ENCODE measurements around the gene SRRM1. TPM values are rescaled to one million over a fixed set of nuclear protein-coding genes. Genes with fewer than 3 reads are reported as not detected.
"Not testable (repeated sequence)": the region's sequence is repeated elsewhere in the genome, so short reads cannot be mapped to it uniquely, and the experiment has no call there.

Gene SRRM1
- total RNA-seq, 2 experiments from 2014 or later = 183 to 191 TPM

DNA sequence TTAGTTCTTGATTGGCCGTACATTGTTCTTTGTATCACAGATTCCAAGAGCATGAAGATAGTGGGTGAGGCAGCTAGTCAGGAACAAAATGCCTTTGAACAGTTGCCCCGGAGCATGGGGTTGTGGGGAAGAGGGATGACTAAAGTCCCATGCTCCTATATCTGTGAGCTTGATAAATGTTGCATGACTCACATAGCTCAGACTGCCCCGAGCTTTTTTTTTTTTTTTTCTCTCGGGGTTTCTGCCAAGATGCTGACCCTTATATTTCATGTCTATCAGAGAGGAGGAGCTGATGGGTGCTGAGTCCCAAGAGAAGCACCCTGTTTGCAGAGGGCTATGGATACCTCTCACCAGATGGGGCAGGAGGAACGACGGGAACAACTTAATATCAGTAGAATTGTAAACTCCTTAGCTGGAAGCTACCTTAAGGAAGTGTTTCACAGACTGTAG is 40.6 kb downstream of the SRRM1 start:
- peaks cover 2% of the 10 kb centered on the region for H3K4me1 Mint-ChIP-seq
- H3K27ac Mint-ChIP-seq = no peak overlapping the region
- no peak overlapping the region for H3K4me3 Mint-ChIP-seq
- ChIA-PET POLR2A (no interaction called here), CTCF (interaction anchor here (0.6 to 0.7 kb wide), 2 partner anchors 11 to 62 kb away, joined by 3 to 5 read pairs; no protein-coding TSS in a partner anchor)
- H3K9me3 Mint-ChIP-seq = no peaks in the 10 kb centered on the region
- no peak for DNase-seq
- H3K36me3 Mint-ChIP-seq (ENCODE audit: low read depth) = no peaks in the 10 kb centered on the region
- H3K27me3 Mint-ChIP-seq = no peaks in the 10 kb centered on the region

DNA sequence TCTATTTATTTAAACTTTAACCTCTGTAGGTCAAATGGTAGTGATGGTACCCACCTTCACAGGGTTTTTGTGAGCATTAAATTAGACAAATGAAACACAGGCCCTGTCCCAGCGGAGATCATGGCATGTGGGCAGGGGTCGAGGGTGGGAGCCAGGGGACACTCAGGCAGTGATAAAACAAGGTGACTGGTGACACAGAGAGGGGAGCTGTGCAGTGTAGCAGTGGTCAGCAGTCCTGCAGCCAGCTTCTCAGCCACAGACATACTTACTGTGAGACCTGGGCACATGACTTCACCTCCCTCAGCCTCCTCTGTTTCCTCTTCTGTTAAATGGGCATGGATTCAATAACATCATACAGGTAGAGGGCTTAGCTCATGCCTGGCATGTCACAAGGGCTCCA is 44.9 kb downstream of the SRRM1 start:
- Mint-ChIP-seq H3K4me1 (peaks cover 2% of the 10 kb centered on the region), H3K36me3 (ENCODE audit: low read depth) (no peaks in the 10 kb centered on the region), H3K27me3 (no peaks in the 10 kb centered on the region), H3K9me3 (no peaks in the 10 kb centered on the region), H3K4me3 (no peak overlapping the region), H3K27ac (no peak overlapping the region)
- ChIA-PET CTCF (interaction anchor here (0.5 to 2.9 kb wide), 18 partner anchors 10 to 162 kb away, joined by 3 to 28 read pairs (median 6); no protein-coding TSS in a partner anchor), POLR2A (no interaction called here)
- no peak for DNase-seq

DNA sequence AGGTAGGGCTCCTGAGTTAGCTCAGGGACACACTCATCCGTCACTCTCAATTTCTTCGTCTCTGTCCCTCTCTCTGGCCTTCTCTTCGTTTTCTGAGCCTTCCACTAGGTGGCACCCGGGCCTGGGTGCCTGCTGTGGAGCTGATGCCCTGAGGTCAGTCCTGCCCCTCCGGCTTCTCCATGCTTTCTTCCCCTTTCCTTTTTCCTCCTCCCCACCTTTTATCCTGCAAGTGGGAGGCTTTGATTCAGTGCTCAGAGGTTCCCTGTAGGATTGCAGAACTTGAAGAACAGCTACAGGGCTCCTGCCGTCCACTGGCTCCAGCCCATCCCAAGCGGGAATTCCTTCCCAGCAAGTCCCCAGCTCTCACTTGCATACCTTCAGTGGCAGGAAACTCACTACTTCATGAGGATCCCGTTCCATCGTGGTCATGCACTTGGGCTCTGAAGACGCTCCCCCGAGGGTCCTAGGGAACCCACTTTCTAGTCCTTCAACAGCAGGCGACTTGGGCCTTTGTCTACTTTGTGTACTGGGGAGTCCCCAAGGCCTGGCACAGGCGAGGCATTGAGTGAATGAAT is 45.6 kb downstream of the SRRM1 start:
- Mint-ChIP-seq H3K36me3 (ENCODE audit: low read depth) (no peaks in the 10 kb centered on the region), H3K4me3 (no peak overlapping the region), H3K9me3 (no peaks in the 10 kb centered on the region)

DNA sequence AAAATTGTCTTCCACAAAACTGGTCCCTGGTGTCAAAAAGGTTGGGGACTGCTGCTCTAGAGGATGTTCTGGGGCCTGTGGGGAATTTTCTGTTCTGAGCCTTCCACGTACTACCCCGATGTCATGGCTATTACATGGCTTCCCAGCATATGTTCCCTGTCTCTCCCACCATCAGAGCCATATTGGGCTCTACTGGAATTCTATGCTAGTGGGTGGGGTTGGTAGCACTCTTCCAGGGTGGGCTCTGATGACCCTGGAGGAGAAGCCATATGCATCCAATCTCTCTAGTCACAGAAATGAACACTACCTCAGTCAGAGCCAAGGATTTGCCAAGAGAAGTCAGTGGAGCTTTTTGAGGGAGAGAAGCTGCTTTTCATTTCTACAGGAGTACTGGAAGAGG is 47.9 kb downstream of the SRRM1 start:
- no peak overlapping the region for H3K4me3 Mint-ChIP-seq
- H3K4me1 Mint-ChIP-seq = peaks cover 6% of the 10 kb centered on the region
- CTCF ChIA-PET = interaction anchor here (0.6 to 1.4 kb wide), 2 partner anchors 11 to 27 kb away, joined by 3 read pairs; no protein-coding TSS in a partner anchor
- POLR2A ChIA-PET = no interaction called here
- no peak for DNase-seq
- H3K27ac Mint-ChIP-seq = no peak overlapping the region
- H3K36me3 Mint-ChIP-seq (ENCODE audit: low read depth) = no peaks in the 10 kb centered on the region
- H3K9me3 Mint-ChIP-seq = no peaks in the 10 kb centered on the region
- H3K27me3 Mint-ChIP-seq = peaks cover 5% of the 10 kb centered on the region

More for the DNA sequence above, 45.6 kb downstream of the SRRM1 start:
- ChIA-PET CTCF (interaction anchor here (0.5 to 2.9 kb wide), 20 partner anchors 9 to 161 kb away, joined by 3 to 28 read pairs (median 6); no protein-coding TSS in a partner anchor), POLR2A (no interaction called here)
- peak; percentile 59 for DNase-seq
- H3K27me3 Mint-ChIP-seq = no peaks in the 10 kb centered on the region
- peaks cover 2% of the 10 kb centered on the region for H3K4me1 Mint-ChIP-seq
- peak overlapping the region; percentile 5 for H3K27ac Mint-ChIP-seq

- Mint-ChIP-seq H3K4me1 (peaks cover 13% of the 10 kb centered on the region), H3K4me3 (no peak overlapping the region), H3K27ac (no peak overlapping the region), H3K36me3 (ENCODE audit: low read depth) (no peaks in the 10 kb centered on the region), H3K9me3 (no peaks in the 10 kb centered on the region), H3K27me3 (peaks cover 6% of the 10 kb centered on the region)
- POLR2A ChIA-PET = no interaction called here
- CTCF ChIA-PET = interaction anchor here (1.0 kb wide), 1 partner anchor 138 kb away, joined by 3 read pairs; no protein-coding TSS in a partner anchor
- DNase-seq = no peak
Measured at GRCh38 chr1:24692351-24692980, 49.4 kb downstream of the SRRM1 start.

DNA sequence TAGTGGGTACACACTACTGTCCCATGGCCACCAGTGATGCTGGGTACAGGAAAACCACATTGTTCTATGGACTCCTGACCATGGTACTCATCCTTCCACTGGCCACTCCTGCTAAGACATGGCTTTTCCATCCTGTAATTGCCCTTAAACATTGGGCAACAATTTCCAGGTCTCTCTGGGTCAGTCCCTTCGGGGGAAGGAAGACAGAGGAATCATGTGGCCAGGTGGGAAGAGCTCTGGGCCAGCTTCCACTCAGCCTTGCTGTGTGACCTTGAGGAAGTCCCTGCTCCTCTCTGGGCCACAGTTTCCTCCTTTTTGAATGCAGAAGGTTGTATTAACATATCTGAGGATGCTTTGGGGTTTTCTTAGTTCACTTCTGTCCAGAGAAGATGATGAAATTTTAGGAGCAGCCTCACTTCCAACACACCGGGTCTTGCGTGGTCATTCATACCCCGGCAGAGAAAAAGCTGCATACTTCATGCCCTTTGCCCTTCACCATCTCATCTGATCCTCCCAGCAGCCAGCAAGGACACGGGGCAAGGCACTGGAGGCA is 50.8 kb downstream of the SRRM1 start:
- Mint-ChIP-seq H3K4me1 (peaks cover 12% of the 10 kb centered on the region), H3K27ac (peak overlapping the region; percentile 5), H3K36me3 (ENCODE audit: low read depth) (no peaks in the 10 kb centered on the region), H3K9me3 (no peaks in the 10 kb centered on the region), H3K27me3 (peaks cover 6% of the 10 kb centered on the region), H3K4me3 (no peak overlapping the region)
- DNase-seq = no peak
- ChIA-PET CTCF (interaction anchor here (0.9 to 1.3 kb wide), 3 partner anchors 10 to 137 kb away, joined by 3 read pairs; no protein-coding TSS in a partner anchor), POLR2A (no interaction called here)

GRCh38 chr1:24694380-24694843 is 51.3 kb downstream of the SRRM1 start:
- peaks cover 6% of the 10 kb centered on the region for H3K27me3 Mint-ChIP-seq
- CTCF ChIA-PET = interaction anchor here (0.9 to 1.3 kb wide), 3 partner anchors 10 to 136 kb away, joined by 3 read pairs; no protein-coding TSS in a partner anchor
- no peaks in the 10 kb centered on the region for H3K9me3 Mint-ChIP-seq
- peak overlapping the region; percentile 33 for H3K27ac Mint-ChIP-seq
- H3K36me3 Mint-ChIP-seq (ENCODE audit: low read depth) = no peaks in the 10 kb centered on the region
- H3K4me3 Mint-ChIP-seq = no peak overlapping the region
- no peak for DNase-seq
- peaks cover 12% of the 10 kb centered on the region for H3K4me1 Mint-ChIP-seq
- POLR2A ChIA-PET = no interaction called here

- Mint-ChIP-seq H3K36me3 (ENCODE audit: low read depth) (no peaks in the 10 kb centered on the region), H3K9me3 (no peaks in the 10 kb centered on the region), H3K4me3 (no peak overlapping the region), H3K27me3 (peaks cover 6% of the 10 kb centered on the region), H3K4me1 (peaks cover 12% of the 10 kb centered on the region), H3K27ac (peak overlapping the region; percentile 60)
- POLR2A ChIA-PET = interaction anchor here (0.6 kb wide), 1 partner anchor 65 kb away, joined by 11 read pairs; no protein-coding TSS in a partner anchor
- CTCF ChIA-PET = interaction anchor here (0.6 to 2.1 kb wide), 5 partner anchors 10 to 449 kb away, joined by 3 to 6 read pairs (median 5); no protein-coding TSS in a partner anchor
- no peak for DNase-seq
Measured at GRCh38 chr1:24695202-24695974, 52.3 kb downstream of the SRRM1 start.

- DNase-seq = no peak
- POLR2A ChIA-PET = interaction anchor here (0.6 kb wide), 1 partner anchor 66 kb away, joined by 11 read pairs; no protein-coding TSS in a partner anchor
- CTCF ChIA-PET = interaction anchor here (0.6 to 2.1 kb wide), 6 partner anchors 9 to 1492 kb away, joined by 3 to 6 read pairs (median 4); no protein-coding TSS in a partner anchor
- Mint-ChIP-seq H3K4me1 (peaks cover 12% of the 10 kb centered on the region), H3K9me3 (no peaks in the 10 kb centered on the region), H3K4me3 (no peak overlapping the region), H3K27ac (no peak overlapping the region), H3K36me3 (ENCODE audit: low read depth) (no peaks in the 10 kb centered on the region), H3K27me3 (peaks cover 6% of the 10 kb centered on the region)
Measured at GRCh38 chr1:24696041-24696755, 53.1 kb downstream of the SRRM1 start.

GRCh38 chr1:24696756-24697330 is 53.7 kb downstream of the SRRM1 start:
- no peak overlapping the region for H3K4me3 Mint-ChIP-seq
- no peak for DNase-seq
- ChIA-PET CTCF (interaction anchor here (0.6 to 2.1 kb wide), 5 partner anchors 9 to 278 kb away, joined by 3 to 6 read pairs (median 5); no protein-coding TSS in a partner anchor), POLR2A (no interaction called here)
- H3K9me3 Mint-ChIP-seq = no peaks in the 10 kb centered on the region
- no peak overlapping the region for H3K27ac Mint-ChIP-seq
- H3K27me3 Mint-ChIP-seq = peaks cover 6% of the 10 kb centered on the region
- H3K4me1 Mint-ChIP-seq = peaks cover 12% of the 10 kb centered on the region
- H3K36me3 Mint-ChIP-seq (ENCODE audit: low read depth) = no peaks in the 10 kb centered on the region

DNA sequence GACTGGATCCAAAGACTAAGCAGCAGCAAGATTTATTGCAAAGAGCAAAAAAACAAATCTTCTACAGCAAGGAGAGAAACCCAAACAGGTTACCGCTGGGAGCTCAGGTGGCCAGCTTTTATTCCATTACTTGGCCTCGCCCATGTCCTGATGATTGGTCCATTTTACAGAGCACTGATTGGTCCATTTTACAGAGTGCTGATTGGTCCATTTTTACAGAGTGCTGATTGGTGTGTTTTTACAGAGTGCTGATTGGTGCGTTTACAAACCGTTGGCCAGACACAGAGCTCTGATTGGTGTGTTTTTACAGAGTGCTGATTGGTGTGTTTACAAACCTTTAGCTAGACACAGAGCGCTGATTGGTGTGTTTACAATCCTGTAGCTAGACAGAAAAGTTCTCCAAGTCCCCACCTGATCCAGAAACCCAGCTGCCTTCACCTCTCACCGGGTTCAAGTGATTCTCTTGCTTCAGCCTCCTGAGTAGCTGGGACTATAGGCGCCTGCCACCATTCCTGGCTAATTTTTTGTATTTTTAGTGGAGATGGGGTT is 54.4 kb downstream of the SRRM1 start:
- H3K27me3 Mint-ChIP-seq; H3K9me3 Mint-ChIP-seq; H3K27ac Mint-ChIP-seq; H3K36me3 Mint-ChIP-seq (ENCODE audit: low read depth); DNase-seq; H3K4me3 Mint-ChIP-seq: not testable (repeated sequence)
- H3K4me1 Mint-ChIP-seq = peaks cover 12% of the 10 kb centered on the region
- CTCF ChIA-PET = interaction anchor here (0.7 to 2.1 kb wide), 5 partner anchors 8 to 35 kb away, joined by 3 to 6 read pairs (median 5); no protein-coding TSS in a partner anchor
- POLR2A ChIA-PET = interaction anchor here (0.7 kb wide), 1 partner anchor 1019 kb away, joined by 3 read pairs; no protein-coding TSS in a partner anchor

Data from activated CD4-positive, alpha-beta T cell treated with anti-CD3 and anti-CD28 coated beads, Interleukin-2, amount 10 ng/mL, durations not matched to agents 7 days and 5 days (primary cell).